Stimulated activated CD8-positive, alpha-beta memory T cell treated with anti-CD3 and anti-CD28 coated beads, Interleukin-12 subunit alpha, Interleukin-12 subunit beta, amount 100 ng/mL, for 24 hours (primary cell): Measurements from ENCODE around the gene NUCB1.
"Not testable (repeated sequence)": the region's sequence is repeated elsewhere in the genome, so short reads cannot be mapped to it uniquely, and the experiment has no call there.

Experiments used
- DNase-seq: peaks from one replicate; pipeline ENCODE4 v3.0.0-alpha.2; 2020; ENCODE audit errors: extremely low read depth

Gene NUCB1

DNA sequence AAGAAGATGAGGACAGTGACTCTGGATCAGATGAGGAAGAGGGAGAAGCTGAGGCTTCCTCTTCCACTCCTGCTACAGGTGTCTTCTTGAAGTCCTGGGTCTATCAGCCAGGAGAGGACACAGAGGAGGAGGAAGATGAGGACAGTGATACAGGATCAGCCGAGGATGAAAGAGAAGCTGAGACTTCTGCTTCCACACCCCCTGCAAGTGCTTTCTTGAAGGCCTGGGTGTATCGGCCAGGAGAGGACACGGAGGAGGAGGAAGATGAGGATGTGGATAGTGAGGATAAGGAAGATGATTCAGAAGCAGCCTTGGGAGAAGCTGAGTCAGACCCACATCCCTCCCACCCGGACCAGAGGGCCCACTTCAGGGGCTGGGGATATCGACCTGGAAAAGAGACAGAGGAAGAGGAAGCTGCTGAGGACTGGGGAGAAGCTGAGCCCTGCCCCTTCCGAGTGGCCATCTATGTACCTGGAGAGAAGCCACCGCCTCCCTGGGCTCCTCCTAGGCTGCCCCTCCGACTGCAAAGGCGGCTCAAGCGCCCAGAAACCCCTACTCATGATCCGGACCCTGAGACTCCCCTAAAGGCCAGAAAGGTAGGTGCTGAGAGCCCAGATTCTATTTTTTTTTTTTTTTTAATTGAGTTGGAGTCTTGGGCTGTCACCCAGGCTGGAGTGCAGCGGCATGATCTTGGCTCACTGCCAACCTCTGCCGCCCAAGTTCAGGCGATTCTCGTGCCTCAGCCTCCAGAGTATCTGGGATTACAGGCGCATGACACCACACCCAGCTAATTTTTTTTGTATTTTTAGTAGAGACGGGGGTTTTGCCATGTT, 25.6 kb upstream of the NUCB1 start:
- no peak for DNase-seq

DNA sequence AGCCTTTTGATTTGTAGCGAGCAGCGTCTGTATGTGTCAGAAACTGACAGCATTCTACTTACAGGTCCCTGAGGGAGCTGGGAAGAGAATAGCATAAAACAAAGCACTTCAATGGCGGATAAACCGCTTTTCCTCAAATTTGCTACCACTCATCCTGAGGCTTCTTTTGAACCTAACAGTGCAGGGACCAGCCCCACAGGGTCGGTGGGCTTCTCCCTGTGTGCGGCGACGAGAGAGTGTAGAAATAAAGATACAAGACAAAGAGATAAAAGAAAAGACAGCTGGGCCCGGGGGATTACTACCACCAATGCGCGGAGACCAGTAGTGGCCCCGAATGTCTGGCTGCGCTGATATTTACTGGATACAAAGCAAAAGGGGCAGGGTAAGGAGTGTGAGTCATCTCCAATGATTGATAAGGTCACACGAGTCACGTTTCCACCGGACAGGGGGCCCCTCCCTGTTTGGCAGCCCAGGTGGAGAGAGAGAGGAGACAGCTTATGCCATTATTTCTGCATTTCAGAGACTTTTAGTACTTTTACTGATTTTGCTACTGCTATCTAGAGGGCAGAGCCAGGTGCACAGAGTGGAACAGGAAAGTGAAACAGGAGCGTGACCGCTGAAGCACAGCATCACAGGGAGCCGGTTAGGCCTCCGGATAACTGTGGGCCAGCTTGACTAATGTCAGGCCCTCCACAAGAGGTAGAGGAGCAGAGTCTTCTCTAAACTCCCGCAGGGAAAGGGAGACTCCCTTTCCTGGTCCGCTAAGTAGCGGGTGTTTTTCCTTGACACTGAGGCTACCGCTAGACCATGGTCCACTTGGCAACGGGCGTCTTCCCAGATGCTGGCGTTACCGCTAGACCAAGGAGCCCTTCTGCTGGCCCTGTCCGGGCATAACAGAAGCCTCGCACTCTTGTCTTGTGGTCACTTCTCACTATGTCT, 23.8 kb upstream of the NUCB1 start:
- not testable (repeated sequence) for DNase-seq

DNA sequence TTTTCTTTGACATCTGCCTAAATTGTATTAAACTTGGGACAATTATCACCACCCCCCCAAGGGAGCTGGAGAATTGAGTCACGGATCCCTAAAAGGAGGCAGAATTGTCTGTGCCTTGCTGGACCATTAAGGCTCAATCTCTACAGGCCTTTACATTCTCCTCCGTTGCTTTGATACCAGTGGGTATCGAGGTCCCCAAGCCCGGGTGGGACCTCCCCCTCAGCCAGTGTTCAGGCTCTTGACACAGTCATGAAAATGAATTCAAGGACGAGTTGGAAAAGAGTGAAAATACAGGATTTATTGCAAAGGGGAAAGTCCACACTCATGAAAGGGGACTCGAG, 22.3 kb upstream of the NUCB1 start:
- no peak for DNase-seq

DNA sequence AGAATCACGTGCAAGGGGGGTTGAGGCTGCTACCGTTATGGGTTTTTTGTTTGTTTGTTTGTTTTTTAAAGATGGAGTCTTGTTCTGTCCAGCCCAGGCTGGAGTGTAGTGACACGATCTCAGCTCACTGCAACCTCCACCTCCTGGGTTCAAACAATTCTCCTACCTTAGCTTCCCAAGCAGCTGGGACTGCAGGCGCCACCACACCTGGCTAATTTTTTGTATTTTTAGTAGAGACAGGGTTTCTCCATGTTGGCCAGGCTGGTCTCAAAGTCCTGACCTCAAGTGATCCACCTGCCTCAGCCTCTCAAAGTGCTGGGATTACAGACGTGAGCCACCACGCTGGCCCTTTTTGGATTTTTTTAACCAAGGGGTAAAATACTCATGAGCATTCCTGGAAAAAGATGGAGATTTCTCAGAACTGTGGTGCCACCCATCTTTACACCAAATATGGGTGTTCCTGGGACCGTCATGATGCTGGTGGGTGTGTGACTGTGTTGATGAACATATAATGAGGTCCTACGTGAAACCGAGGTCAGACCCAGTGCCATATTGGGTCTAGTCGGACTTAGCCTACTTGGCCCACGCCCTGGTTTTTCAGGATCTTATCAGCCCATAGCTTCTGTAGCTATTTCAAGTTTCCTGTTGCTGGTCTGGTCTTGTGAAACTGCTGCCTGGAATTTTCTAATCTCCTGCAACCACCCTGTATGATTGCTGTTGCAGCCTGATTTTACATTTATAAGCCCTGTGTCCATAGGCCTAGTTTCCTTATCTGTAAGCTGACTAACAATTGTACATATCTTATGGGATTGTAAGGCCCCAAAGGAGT, 21.7 kb upstream of the NUCB1 start:
- no peak for DNase-seq

DNA sequence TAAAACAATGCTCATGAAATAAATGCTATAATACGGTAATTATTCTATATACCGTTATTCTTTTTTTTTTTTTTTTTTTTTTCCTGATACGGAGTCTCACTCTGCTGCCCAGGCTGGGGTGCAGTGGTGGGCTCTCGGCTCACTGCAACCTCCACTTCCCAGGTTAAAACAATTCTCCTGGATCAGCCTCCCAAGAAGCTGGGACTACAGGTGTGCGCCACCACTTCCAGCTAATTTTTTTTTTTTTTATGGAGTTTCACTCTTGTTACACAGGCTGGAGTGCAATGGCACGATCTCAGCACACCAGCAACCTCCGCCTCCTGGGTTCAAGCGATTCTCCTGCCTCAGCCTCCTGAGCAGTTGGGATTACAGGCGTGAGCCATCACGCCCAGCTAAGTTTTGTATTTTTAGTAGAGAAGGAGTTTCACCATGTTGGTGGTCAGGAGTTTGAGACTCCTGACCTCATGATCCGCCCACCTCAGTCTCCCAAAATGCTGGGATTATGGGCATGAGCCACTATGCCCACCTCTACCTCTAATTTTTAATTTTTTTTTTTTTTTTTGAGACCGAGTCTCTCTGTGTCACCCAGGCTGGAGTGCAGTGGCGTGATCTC, 21.0 kb upstream of the NUCB1 start:
- DNase-seq: no peak

DNA sequence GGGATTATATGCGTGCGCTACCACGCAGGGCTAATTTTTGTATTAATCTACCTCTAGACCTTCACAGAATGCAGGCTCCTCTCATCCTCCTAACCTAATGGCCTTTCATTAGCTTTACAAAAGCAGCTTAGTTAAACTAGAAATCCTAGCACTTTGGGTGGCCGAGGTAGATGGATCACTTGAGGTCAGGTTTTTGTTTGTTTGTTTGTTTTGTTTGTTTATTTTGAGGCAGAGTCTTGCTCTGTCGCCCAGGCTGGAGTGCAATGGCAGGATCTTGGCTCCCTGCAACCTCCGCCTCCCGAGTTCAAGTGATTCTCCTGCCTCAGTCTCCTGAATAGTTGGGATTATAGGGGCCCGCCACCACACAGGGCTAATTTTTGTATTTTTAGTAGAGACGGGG, 20.4 kb upstream of the NUCB1 start:
- DNase-seq: not testable (repeated sequence)

DNA sequence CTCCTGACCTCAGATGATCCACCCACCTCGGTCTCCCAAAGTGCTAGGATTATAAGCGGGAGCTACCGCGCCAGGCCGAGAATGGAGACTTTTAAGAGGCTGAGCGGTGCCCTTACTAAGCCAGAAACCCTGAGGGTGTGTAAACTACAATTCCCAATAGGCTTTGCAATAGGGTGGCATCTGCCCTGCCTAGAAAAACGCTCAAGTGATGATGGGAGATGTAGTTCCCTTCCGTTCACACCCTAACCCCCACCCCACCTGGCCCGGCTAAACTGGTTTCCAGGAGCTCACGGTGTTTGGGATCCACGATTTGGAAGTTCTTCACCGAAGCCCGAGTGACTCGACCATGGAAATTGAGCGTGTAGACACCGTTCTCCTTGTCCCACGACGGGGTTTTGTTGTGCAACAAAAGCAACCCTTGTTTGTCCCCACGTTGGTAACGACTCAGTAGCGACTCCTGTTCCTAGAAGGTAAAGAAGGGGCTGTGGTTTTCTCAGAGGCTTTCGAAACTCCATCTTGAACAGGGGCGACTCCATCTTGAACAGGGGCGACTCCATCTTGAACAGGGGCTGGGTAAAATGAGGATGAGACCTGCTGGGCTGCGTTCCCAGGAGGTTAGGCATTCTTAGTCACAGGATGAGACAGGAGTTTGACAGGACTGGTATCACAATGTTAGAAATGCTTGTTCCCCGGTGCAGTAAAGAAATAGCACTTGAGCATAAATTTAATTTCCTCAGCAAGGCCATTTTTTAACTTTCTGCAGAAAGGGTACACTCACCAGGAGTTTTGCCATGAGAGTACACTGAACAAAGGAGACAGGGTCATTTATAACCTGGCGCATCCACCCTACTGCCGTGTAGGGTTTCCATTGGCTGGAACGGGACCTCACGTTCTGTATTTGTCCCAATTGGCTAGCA, 18.1 kb upstream of the NUCB1 start:
- no peak for DNase-seq

DNA sequence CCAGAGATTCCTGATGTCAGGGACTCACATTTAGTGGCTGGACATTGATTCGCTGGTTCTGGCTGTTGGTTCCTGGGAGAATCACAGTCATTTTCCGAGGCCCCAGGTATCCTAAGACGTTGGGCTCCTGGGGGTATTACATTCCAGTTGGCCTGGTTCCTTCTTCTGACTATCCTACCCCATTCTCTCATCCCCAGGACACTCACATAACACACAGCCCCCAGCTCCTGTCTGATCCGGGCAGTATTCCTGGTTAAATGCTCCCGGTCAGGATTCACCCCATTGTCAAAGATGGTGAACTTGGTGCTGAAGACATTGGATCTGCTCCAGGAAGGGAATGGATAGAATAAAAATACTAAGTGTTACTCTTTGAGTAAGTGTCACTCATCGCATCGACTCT, 16.4 kb upstream of the NUCB1 start:
- no peak for DNase-seq

DNA sequence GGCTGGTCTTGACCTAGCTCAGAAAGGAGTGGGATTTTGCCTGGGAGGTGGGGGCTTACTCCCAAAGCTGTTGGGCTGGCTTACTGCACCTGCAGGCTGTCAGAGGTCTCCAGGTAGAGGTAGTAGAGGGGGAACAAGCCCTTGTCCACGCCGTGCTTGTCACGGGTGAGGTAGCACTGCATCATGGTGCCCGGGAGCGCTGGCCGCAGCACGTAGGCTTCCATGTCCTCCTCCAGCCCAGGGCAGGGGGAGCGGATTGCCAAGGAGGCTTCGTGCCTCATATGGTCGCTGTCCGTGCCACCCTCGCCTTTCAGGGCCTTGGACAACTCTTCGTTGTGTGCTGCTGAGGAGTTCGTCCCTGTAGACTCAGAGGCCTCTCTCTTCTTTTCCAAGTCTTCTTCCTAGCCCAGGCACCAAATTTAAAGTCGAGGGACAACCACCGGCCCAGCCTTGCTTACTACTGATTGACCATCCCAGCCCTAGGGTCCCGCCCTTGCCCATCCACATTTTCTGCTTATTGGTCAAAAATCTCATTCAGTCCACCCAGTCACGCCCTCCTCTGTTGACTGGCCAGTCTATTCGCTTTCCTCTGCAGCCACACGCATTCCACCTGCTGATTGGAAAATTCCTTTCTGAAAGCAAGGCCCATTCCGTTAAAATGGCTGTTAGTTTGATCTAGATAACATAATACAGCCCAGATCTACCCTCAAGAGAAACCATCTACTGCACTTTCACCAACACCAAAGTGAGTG, 12.1 kb upstream of the NUCB1 start:
- DNase-seq: no peak

DNA sequence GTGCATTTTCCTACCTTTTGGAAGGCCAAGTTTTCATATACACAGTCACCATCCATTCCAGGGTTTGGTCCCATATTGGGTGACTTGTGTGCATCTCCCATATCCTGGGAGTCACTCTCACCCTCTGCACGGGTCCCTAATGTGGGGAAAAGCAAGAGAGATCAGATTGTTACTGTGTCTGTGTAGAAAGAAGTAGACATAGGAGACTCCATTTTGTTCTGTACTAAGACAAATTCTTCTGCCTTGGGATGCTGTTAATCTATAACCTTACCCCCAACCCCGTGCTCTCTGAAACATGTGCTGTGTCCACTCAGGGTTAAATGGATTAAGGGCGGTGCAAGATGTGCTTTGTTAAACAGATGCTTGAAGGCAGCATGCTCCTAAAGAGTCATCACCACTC, 10.6 kb upstream of the NUCB1 start:
- DNase-seq: not testable (repeated sequence)

DNA sequence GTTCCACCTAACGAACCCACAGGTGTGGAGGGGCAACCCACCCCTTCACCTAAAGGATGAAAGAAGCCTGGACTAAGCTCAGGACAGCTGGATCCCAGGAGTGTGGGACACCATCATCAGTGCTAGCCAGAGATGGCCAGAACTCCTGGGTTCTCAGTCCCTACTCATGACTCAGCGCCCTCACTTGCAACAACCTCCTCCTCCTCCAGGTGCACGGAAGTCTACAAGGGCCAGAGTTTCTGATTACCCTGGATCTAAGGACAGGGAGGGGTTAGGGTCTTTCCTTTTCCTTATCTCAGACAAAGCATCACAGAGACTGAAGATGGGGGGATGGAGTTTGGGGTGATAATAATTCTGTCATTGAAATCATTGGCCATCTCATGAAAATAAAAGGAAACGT, 9.6 kb upstream of the NUCB1 start:
- no peak for DNase-seq

DNA sequence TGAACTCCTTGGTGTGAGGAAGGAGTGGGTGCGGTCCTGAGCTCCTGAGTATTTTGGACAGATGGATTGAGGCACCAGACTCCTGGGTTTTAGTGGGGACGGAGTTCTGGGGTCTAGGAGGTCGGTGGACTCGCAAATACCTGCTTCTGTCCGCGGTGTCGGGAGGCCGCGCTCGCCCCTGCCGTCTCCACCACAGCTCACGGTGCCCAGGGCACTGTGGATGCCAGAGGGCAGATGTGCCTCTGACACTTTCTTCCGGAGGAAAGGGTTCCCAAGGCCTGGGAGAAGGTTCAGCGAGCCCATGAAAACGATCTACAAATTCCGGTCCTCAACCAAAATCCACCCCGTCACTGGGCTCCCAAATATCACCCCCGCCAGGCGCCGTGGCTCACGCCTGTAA, 4.9 kb upstream of the NUCB1 start:
- no peak for DNase-seq

DNA sequence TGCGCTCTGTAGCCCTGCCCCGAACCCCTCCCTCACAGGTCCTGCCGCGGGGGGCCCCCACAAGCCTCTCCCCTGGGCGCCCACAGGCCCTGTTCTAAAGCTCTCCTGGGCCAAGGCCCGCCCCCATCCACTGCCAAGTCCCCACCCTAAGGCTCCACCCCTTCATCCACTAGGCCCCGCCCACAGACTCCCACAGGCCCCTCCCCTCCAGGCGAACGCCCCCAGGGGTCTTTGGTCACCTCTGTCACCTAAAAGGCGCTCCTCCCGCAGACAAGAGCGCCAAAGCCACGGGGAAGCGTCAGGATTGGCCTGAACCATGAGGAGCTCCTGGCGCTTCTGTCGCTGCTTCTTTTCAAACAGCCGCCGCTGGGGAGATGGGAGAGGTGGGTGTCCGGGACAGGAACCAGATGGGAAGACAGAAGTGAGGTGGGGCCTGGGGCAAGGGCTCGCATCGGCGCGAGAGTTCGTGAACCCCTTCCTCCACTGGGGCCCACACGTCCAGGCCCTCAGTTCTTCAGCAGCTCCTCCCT, 3.9 kb upstream of the NUCB1 start:
- DNase-seq: no peak

DNA sequence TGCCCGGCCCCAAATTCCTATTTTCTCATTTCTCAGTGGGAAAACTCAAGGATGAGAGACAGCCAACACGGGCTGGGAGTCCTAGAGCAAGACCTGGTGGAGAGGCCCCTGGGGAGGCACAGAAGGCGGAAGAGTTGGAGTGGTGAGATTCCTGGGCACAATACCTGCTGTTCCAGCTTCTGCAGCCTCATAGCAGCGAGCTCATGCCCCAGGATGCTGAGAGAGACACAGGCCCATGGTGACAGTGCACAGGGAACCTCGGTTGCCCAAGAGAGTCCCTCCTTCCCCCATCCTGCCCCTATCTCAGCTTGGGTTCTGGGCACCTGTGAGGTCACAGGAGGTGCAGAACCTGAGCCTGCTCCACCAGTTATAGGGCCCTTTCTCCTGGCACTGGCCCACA, 2.9 kb upstream of the NUCB1 start:
- DNase-seq: no peak

DNA sequence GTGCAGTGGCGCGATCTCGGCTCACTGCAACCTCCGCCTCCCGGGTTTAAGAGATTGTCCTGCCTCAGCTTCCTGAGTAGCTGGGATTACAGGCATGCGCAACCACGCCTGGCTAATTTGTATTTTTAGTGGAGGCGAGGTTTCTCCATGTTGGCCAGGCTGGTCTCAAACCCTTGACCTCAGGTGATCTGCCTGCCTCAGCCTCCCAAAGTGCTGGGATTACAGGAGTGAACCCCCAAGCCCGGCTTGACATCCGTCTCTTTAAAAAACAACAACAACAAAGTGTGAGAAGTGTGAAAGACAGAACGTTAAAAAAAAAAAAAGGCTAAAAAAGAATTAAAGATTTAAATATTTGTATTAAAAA, 744 bp upstream of the NUCB1 start:
- not testable (repeated sequence) for DNase-seq

DNA sequence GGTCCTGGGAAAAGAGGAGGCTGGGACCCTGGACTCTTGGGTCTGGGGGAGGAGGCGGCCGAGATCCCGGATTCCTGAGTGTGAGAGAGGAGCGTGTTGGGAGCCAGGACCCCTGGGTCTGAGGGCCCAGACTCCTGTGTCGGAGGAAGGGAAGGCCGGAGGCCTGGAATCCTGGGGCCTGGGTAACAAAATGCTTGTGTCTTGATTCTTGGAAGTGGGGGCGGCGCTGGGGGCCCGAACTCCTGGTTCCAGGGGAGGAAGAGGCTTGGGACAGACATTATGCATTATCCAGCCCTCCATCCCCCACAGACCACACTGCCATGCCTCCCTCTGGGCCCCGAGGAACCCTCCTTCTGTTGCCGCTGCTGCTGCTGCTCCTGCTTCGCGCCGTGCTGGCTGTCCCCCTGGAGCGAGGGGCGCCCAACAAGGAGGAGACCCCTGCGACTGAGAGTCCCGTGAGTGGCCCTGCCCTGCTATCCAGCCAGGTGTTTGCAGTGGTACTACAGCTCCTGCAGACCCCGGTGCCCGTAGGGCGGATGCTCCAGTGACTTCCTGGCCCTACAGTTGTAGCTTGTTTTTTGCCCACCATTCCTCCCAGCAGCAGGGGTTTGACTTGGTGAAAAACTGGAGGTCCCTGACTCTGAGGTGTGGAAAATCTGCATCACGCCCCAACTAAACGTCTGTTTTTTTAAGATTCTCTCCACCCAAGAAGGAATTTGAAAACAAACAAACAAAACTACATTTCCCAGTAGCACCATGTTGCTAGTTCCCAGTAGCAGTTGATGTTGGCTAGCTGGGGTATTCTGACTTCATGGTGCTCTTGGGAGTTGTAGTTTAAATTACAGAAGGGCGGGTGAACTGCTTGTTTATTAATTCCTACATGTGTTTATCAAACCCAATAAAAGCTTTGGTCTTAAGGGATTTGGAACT, 630 bp downstream of the NUCB1 start:
- no peak for DNase-seq

DNA sequence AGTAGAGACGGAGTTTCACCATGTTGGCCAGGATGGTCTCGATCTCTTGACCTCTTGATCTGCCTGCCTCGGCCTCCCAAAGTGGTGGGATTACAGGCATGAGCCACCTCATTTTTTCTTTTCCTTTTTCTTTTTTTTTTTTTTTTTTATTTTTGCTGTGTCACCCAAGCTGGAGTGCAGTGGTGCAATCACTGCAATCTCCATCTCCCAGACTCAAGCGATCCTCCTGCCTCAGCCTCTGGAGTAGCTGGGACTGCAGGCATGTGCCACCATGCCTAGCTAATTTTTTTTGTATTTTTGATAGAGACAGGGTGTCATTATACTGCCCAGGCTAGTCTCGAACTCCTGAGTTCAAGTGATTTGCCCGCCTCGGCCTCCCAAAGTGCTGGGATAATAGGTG, 2.2 kb downstream of the NUCB1 start:
- not testable (repeated sequence) for DNase-seq

DNA sequence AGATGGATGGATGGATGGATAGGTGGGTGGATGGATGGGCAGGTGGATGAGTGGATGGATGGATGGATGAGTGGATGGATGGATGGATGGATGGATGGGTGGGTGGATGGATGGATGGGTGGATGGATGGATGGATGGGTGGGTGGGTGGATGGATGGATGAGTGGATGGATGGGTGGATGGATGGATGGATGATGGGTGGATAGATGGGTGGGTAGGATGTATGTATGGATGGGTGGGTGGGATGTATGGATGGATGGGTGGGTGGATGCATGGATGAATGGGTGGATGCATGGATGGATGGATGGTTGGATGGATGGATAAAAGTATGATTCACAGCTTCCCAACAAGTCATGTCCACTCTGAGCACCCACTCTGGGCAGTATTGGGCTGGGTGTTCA, 3.7 kb downstream of the NUCB1 start:
- not testable (repeated sequence) for DNase-seq

DNA sequence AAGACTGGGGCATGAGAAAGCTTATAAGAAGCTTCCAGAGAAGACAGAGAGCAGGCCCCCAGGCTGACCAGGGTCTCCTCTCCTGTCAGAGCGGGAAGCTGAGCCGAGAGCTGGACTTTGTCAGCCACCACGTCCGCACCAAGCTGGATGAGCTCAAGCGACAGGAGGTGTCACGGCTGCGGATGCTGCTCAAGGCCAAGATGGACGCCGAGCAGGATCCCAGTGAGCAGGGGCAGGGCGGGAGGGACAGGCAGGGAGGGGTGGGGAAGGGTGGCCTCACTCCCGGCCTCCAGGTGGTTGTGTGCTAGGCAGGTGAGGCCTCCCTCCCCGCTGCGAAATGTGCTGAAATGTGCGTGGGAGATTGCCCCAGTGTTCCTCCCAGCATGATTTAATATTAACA, 5.6 kb downstream of the NUCB1 start:
- DNase-seq: no peak
